ENCODE data around the gene ANKRD7. TPM values are rescaled to one million over a fixed set of nuclear protein-coding genes. Genes with fewer than 3 reads are reported as not detected.
"Not testable (repeated sequence)": the region's sequence is repeated elsewhere in the genome, so short reads cannot be mapped to it uniquely, and the experiment has no call there.

ANKRD7 gene
- total and polyA plus RNA-seq, 8 donors, result 0.28 to 1.2 (median 0.63) TPM

DNA sequence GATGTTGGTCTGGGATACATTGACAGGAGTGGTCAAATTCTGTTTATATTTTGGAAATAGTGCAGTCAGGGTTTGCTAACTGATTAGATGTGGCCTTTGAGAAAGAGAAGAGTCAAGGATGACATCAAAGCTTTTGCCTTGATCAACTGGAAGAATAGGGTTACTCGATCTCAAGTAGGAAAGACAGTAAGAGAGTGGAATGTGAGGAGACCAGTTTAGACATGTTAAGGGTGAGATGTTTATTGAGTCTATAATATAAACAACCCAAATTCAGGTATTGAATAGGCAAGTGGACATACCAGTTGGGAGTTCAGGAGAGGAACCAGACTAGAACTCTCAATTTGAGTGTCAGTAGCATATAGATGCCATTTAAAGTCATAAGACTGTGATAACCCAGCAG is 1.9 kb upstream of the ANKRD7 start:
- H3K9me3 ChIP-seq, result no peaks in the 10 kb centered on the region
- no peak for FAIRE-seq
- 86 to 87% methylated on average over 1 of the region's 1 CpG for WGBS, 2 donors
- no peak overlapping the region for H3K4me3 ChIP-seq
- no peaks in the 10 kb centered on the region for H3K27me3 ChIP-seq
- TF ChIP-seq, protein P1, sequence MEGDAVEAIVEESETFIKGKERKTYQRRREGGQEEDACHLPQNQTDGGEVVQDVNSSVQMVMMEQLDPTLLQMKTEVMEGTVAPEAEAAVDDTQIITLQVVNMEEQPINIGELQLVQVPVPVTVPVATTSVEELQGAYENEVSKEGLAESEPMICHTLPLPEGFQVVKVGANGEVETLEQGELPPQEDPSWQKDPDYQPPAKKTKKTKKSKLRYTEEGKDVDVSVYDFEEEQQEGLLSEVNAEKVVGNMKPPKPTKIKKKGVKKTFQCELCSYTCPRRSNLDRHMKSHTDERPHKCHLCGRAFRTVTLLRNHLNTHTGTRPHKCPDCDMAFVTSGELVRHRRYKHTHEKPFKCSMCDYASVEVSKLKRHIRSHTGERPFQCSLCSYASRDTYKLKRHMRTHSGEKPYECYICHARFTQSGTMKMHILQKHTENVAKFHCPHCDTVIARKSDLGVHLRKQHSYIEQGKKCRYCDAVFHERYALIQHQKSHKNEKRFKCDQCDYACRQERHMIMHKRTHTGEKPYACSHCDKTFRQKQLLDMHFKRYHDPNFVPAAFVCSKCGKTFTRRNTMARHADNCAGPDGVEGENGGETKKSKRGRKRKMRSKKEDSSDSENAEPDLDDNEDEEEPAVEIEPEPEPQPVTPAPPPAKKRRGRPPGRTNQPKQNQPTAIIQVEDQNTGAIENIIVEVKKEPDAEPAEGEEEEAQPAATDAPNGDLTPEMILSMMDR (IDR thresholded peaks at IDR 0.05), result no peak
- no peaks in the 10 kb centered on the region for H3K4me1 ChIP-seq
- H3K36me3 ChIP-seq, result no peaks in the 10 kb centered on the region
- no peak overlapping the region for H3K27ac ChIP-seq
- intact Hi-C loops (cut with DNase I), result no loop called here
- DNase-seq, result no peak
- ATAC-seq, result no peak

DNA sequence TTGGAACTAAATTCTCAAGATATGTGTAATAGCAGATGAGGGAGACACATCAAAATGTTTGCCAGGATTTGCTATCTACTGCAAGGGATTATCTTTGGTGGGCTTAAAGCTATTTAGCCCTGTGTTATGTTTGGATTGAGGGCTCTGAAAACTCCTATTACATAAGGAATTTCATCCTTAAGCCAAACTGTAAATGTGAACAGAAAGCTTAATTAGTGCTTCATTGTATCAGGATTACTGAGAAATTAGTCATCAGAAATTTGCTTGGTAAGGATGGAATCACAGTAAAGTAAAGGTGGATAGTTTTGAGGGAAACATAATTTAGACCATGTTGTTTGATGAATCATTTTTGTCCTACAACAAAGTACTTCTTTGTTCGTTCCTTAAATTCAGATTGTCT is 8.3 kb downstream of the ANKRD7 start:
- Histone ChIP-seq H3K4me1 (peaks cover 8 to 16% (median 11%) of the 10 kb centered on the region in 3 donors), H3K4me3 (no peak overlapping the region), H3K36me3 (no peaks in the 10 kb centered on the region), H3K27ac (no peak overlapping the region), H3K9me3 (no peaks in the 10 kb centered on the region), H3K27me3 (no peaks in the 10 kb centered on the region)
- intact Hi-C loops (cut with DNase I), result no loop called here
- 92 to 97% methylated on average over 1 of the region's 1 CpG for WGBS, 2 donors
- FAIRE-seq (no peak), ATAC-seq (no peak), DNase-seq (no peak)
- TF ChIP-seq, protein P1 (IDR thresholded peaks at IDR 0.05), result no peak

DNA sequence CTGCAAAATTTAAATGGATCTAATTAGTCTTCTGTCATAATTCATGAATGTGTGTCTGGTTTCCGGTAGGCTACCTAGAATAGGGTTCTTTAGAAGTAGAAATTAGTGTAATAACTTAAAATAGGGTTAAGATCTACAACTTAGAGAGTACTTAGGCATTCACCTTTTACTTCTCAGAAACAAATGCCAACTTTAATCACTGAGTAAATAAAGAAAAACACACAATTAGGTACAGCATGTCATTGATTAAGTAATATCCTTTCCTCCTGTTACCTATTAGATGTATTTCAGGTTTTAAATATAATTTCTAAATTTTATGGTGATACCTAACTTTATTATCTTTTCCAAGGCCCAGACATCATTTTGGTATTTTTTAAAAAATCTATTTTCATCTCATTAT is 9.3 kb downstream of the ANKRD7 start:
- H3K36me3 ChIP-seq, result no peaks in the 10 kb centered on the region
- ATAC-seq (peak in 3 of 4 donors; percentile 48 to 62 (median 53)), FAIRE-seq (no peak), DNase-seq (no peak)
- H3K27me3 ChIP-seq, result no peaks in the 10 kb centered on the region
- 41 to 50% methylated on average over 1 of the region's 1 CpG for WGBS, 2 donors
- no peaks in the 10 kb centered on the region for H3K9me3 ChIP-seq
- no peak overlapping the region for H3K27ac ChIP-seq
- no peak overlapping the region for H3K4me3 ChIP-seq
- intact Hi-C loops (cut with DNase I), result no loop called here
- TF ChIP-seq, protein P1 (IDR thresholded peaks at IDR 0.05), result no peak
- H3K4me1 ChIP-seq, result peaks cover 8 to 16% (median 11%) of the 10 kb centered on the region in 3 donors

DNA sequence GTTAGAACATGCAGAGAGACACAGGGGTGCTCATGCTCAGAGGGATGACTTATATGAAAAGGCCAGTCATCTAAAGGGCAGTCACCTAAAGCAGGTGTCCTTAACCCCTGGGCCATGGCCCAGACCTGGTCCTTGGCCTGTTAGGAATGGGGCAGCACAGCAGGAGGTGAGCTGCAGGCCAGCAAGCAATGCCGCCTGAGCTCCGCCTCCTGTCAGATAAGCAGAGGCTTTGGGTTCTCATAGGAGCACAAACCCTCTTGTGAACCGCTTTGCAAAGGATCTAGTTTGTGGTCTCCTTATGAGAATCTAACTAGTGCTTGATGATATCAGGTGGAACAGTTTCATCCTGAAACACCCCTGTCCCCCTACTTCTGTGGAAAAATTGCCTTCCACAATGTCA is 14.5 kb downstream of the ANKRD7 start:
- Histone ChIP-seq H3K36me3 (no peaks in the 10 kb centered on the region), H3K9me3 (no peaks in the 10 kb centered on the region), H3K4me3 (no peak overlapping the region), H3K27me3 (no peaks in the 10 kb centered on the region), H3K4me1 (peaks cover 4 to 10% (median 7%) of the 10 kb centered on the region in 3 donors), H3K27ac (no peak overlapping the region)
- TF ChIP-seq, protein P1 (IDR thresholded peaks at IDR 0.05), result no peak
- no peak for ATAC-seq
- intact Hi-C loops (cut with DNase I), result no loop called here
- peak in 1 of 6 donors; percentile 32 for DNase-seq
- no peak for FAIRE-seq
- 87 to 93% methylated on average over 3 of the region's 3 CpGs for WGBS, 2 donors

DNA sequence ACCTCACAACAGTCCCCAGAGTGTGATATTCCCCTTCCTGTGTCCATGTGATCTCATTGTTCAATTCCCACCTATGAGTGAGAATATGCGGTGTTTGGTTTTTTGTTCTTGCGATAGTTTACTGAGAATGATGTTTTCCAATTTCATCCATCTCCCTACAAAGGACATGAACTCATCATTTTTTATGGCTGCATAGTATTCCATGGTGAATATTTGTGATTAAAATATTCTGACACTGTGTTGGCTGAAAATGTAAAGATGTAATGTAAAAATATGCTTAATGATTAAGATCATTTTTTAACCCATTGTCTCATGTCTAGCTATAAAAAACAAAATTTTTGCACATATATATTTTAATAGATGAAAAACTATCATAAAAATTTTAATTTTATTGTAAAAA is 15.8 kb downstream of the ANKRD7 start:
- 88 to 94% methylated on average over 2 of the region's 2 CpGs for WGBS, 2 donors
- H3K27ac ChIP-seq; intact Hi-C loops (cut with DNase I): not testable (repeated sequence)

More for the DNA sequence above, 15.8 kb downstream of the ANKRD7 start:
- H3K4me3 ChIP-seq, H3K4me1 ChIP-seq, FAIRE-seq, H3K36me3 ChIP-seq, DNase-seq, H3K27me3 ChIP-seq, ATAC-seq, H3K9me3 ChIP-seq: not testable (repeated sequence)

Measured in pancreas (tissue), 10 donors.